SU-DHL-6 (cell line): ENCODE results near the gene DMD.

ENCODE experiments used
- CTCF ChIP-seq: fragments of 200-600 bp; sonication (generic); IDR thresholded peaks from one replicate; pipeline ENCODE4 v1.5.1; 2017; ENCODE audit warnings: antibody characterized with exemption, mild to moderate bottlenecking, low read length, moderate library complexity; ENCODE audit not compliant: insufficient read depth, poor library complexity, severe bottlenecking
- EZH2phosphoT487 ChIP-seq: fragments of 200-600 bp; sonication (generic), shearing (Covaris generic); conservative IDR thresholded peaks from 2 replicates; pipeline ENCODE4 v1.6.1; 2018; ENCODE audit warnings: mild to moderate bottlenecking, antibody characterized with exemption, low read length, moderate library complexity, mixed read lengths

GRCh38 chrX:31811106-31811505 is 1400.2 kb downstream of the DMD start:
- no peak for TF ChIP-seq CTCF
- no peak for TF ChIP-seq EZH2phosphoT487
